Small intestine (tissue), 16 donors: ENCODE results near the gene ZBTB21. TPM values are rescaled to one million over a fixed set of nuclear protein-coding genes. Genes with fewer than 3 reads are reported as not detected.
A peak's percentile ranks its signal among the peaks of the same experiment; 100 is the strongest.

ENCODE experiments used
- DNase-seq, 2 donors: peaks; one replicate each; pipeline versions ENCODE4 v3.0.0 to v3.0.0-alpha.2; 2013
- FAIRE-seq: peaks from 2 replicates; lab custom pipeline; 2012; peaks lifted over from hg19 to GRCh38; lab: Jason Lieb, UNC
- H3K27ac ChIP-seq, 3 donors: one replicate each; pipeline ENCODE4 v1.5.1; 2013; ENCODE audit warnings: low read length in 2 of 3, mild to moderate bottlenecking in 2 of 3, control low read depth in 1 of 3, inconsistent platforms in 1 of 3, low read depth in 1 of 3, moderate library complexity in 1 of 3
- H3K27me3 ChIP-seq, 3 donors: one replicate each; pipeline ENCODE4 v1.6.1; 2013; ENCODE audit warnings: low read length in 3 of 3, inconsistent platforms in 1 of 3; ENCODE audit not compliant: control insufficient read depth in 3 of 3, insufficient read depth in 3 of 3
- H3K36me3 ChIP-seq, 3 donors: one replicate each; pipeline ENCODE4 v1.6.1; 2013; ENCODE audit warnings: low read length in 3 of 3, inconsistent platforms in 1 of 3, low read depth in 1 of 3, mild to moderate bottlenecking in 1 of 3, moderate library complexity in 1 of 3; ENCODE audit not compliant: control insufficient read depth in 3 of 3, insufficient read depth in 2 of 3
- H3K4me1 ChIP-seq, 3 donors: one replicate each; pipeline ENCODE4 v1.6.1; 2013; ENCODE audit warnings: low read length in 2 of 3, inconsistent platforms in 1 of 3, low read depth in 1 of 3, mild to moderate bottlenecking in 1 of 3, moderate library complexity in 1 of 3; ENCODE audit not compliant: control insufficient read depth in 3 of 3, insufficient read depth in 2 of 3
- H3K4me3 ChIP-seq, 3 donors: one replicate each; pipeline ENCODE4 v1.5.1; 2013; ENCODE audit warnings: low read length in 3 of 3, control low read depth in 1 of 3, inconsistent platforms in 1 of 3, low read depth in 1 of 3, mild to moderate bottlenecking in 1 of 3, moderate library complexity in 1 of 3
- H3K9me3 ChIP-seq, 2 donors: one replicate each; pipeline ENCODE4 v1.6.1; 2013; ENCODE audit warnings: low read depth in 1 of 2, low read length in 1 of 2; ENCODE audit not compliant: control insufficient read depth in 2 of 2, insufficient read depth in 1 of 2
- WGBS, 3 donors: extraction: QIAGEN DNeasy Blood & Tissue Kit; methylation state at CpG; one replicate each; pipeline ENCODE4 v1.1.7; 2013; 5-methylcytosine and 5-hydroxymethylcytosine counted together
- long read RNA-seq, 10 donors: transcript quantifications; one replicate each; lab custom pipeline, GENCODE V29; 2026
- polyA plus RNA-seq, 4 donors: library from polyadenylated mRNA; stranded (reverse) in 3 of 4; unstranded in 1 of 4; fragments of 200-250 nt in 3 of 4; fragments of 120-200 nt in 1 of 4; gene quantifications; one replicate each; pipeline versions ENCODE4 v1.2.1 to v1.2.3, GENCODE V29; 2013
- donor health status: healthy with polysubstance abuse.
- donor health status: control.
- donor health status: control.
- donor health status: Bipolar disorder and iron deficiency.
- donor health status: healthy.

Gene ZBTB21
- polyA plus RNA-seq: 10 to 100 TPM in 1 of 4 donors, 1 to 10 TPM in 3; 1.4 to 11.0 (median 2.4) TPM
- long read RNA-seq, donor 1, full-length matches to known transcripts: 2 of 2 reads
- long read RNA-seq, donor 1, partial matches to known transcripts: 0 of 2 reads
- long read RNA-seq, donor 1, other reads (novel, unspliced or antisense): 0 of 2 reads
- long read RNA-seq, donor 2, full-length matches to known transcripts: 1 of 1 reads
- long read RNA-seq, donor 2, partial matches to known transcripts: 0 of 1 reads
- long read RNA-seq, donor 2, other reads (novel, unspliced or antisense): 0 of 1 reads
- long read RNA-seq, donor 3, full-length matches to known transcripts: 2 of 2 reads
- long read RNA-seq, donor 3, partial matches to known transcripts: 0 of 2 reads
- long read RNA-seq, donor 3, other reads (novel, unspliced or antisense): 0 of 2 reads
- long read RNA-seq, donor 4: 0 reads
- long read RNA-seq, donor 5: 0 reads
- long read RNA-seq, donor 6, full-length matches to known transcripts: 3 of 3 reads
- long read RNA-seq, donor 6, partial matches to known transcripts: 0 of 3 reads
- long read RNA-seq, donor 6, other reads (novel, unspliced or antisense): 0 of 3 reads
- long read RNA-seq, donor 7, full-length matches to known transcripts: 2 of 2 reads
- long read RNA-seq, donor 7, partial matches to known transcripts: 0 of 2 reads
- long read RNA-seq, donor 7, other reads (novel, unspliced or antisense): 0 of 2 reads
- long read RNA-seq, donor 8: 0 reads
- long read RNA-seq, donor 9, full-length matches to known transcripts: 1 of 1 reads
- long read RNA-seq, donor 9, partial matches to known transcripts: 0 of 1 reads
- long read RNA-seq, donor 9, other reads (novel, unspliced or antisense): 0 of 1 reads
- long read RNA-seq, donor 10, full-length matches to known transcripts: 3 of 3 reads
- long read RNA-seq, donor 10, partial matches to known transcripts: 0 of 3 reads
- long read RNA-seq, donor 10, other reads (novel, unspliced or antisense): 0 of 3 reads

GRCh38 chr21:42009831-42010506 lies at the start of gene ZBTB21:
Gene ZBTB21 (minus strand): TSS chr21:42010360. CDS start chr21:41994095, 16,265 bp downstream.
- Histone ChIP-seq H3K27me3 (no peaks in the 10 kb centered on the region), H3K4me3 (peak within 1 kb of the TSS; percentile 66 to 88 (median 78)), H3K9me3 (peaks cover 0 to 5% of the 10 kb centered on the region in 2 donors), H3K36me3 (no peaks in the 10 kb centered on the region), H3K27ac (peak within 1 kb of the TSS; percentile 88 to 100 (median 99)), H3K4me1 (peaks cover 0 to 3% (median 0%) of the 10 kb centered on the region in 3 donors)
- FAIRE-seq (no peak), DNase-seq (peak; percentile 99)
- WGBS, 3 donors: 0 to 1% (median 0%) methylated on average over 58 to 75 of the region's 75 CpGs

- no peak overlapping the region for H3K4me3 ChIP-seq
- DNase-seq: no peak
- H3K9me3 ChIP-seq: no peaks in the 10 kb centered on the region
- 79 to 89% (median 83%) methylated on average over 10 of the region's 10 CpGs for WGBS, 3 donors
- no peak overlapping the region for H3K27ac ChIP-seq
- no peak for FAIRE-seq
- H3K27me3 ChIP-seq: no peaks in the 10 kb centered on the region
- H3K4me1 ChIP-seq: peaks cover 0 to 31% (median 6%) of the 10 kb centered on the region in 3 donors
- H3K36me3 ChIP-seq: no peaks in the 10 kb centered on the region
These were observed 49.6 kb upstream of the ZBTB21 start for GRCh38 chr21:42059721-42060120.

- H3K27ac ChIP-seq: no peak overlapping the region
- DNase-seq (no peak), FAIRE-seq (no peak)
- H3K4me1 ChIP-seq: peaks cover 0 to 30% (median 6%) of the 10 kb centered on the region in 3 donors
- no peaks in the 10 kb centered on the region for H3K9me3 ChIP-seq
- H3K36me3 ChIP-seq: no peaks in the 10 kb centered on the region
- H3K27me3 ChIP-seq: no peaks in the 10 kb centered on the region
- WGBS, 3 donors: 91 to 93% (median 93%) methylated on average over 9 of the region's 9 CpGs
- H3K4me3 ChIP-seq: no peak overlapping the region
These were observed 49.0 kb upstream of the ZBTB21 start for GRCh38 chr21:42059141-42059540.

GRCh38 chr21:42058631-42059111 lies 48.5 kb upstream of the ZBTB21 start:
- Histone ChIP-seq H3K4me1 (peaks cover 0 to 25% (median 6%) of the 10 kb centered on the region in 3 donors), H3K27me3 (no peaks in the 10 kb centered on the region), H3K9me3 (no peaks in the 10 kb centered on the region), H3K4me3 (no peak overlapping the region), H3K36me3 (no peaks in the 10 kb centered on the region), H3K27ac (peak overlapping the region in 2 of 3 donors; percentile 53 to 87)
- no peak for DNase-seq
- FAIRE-seq: no peak
- 92 to 97% (median 94%) methylated on average over 11 of the region's 11 CpGs for WGBS, 3 donors

GRCh38 chr21:42057851-42058437 lies 47.8 kb upstream of the ZBTB21 start:
- Histone ChIP-seq H3K4me1 (peaks cover 0 to 18% (median 3%) of the 10 kb centered on the region in 3 donors), H3K4me3 (no peak overlapping the region), H3K27me3 (no peaks in the 10 kb centered on the region), H3K9me3 (peaks cover 0 to 4% of the 10 kb centered on the region in 2 donors), H3K36me3 (no peaks in the 10 kb centered on the region), H3K27ac (peak overlapping the region in 2 of 3 donors; percentile 53 to 87)
- DNase-seq (peak in 1 of 2 donors; percentile 18), FAIRE-seq (no peak)
- 63 to 68% (median 64%) methylated on average over 11 of the region's 11 CpGs for WGBS, 3 donors

- 7 to 37% (median 21%) methylated on average over 17 of the region's 17 CpGs for WGBS, 3 donors
- Histone ChIP-seq H3K4me1 (peaks cover 0 to 10% (median 3%) of the 10 kb centered on the region in 3 donors), H3K27me3 (no peaks in the 10 kb centered on the region), H3K4me3 (no peak overlapping the region), H3K27ac (peak overlapping the region; percentile 0 to 87 (median 53)), H3K9me3 (peaks cover 0 to 4% of the 10 kb centered on the region in 2 donors), H3K36me3 (no peaks in the 10 kb centered on the region)
- FAIRE-seq (no peak), DNase-seq (peak; percentile 83 to 88)
These were observed 47.0 kb upstream of the ZBTB21 start for GRCh38 chr21:42056996-42057689.

GRCh38 chr21:42056468-42056867 lies 46.3 kb upstream of the ZBTB21 start:
- DNase-seq (peak; percentile 42 to 56), FAIRE-seq (no peak)
- Histone ChIP-seq H3K27ac (peak overlapping the region; percentile 0 to 87 (median 50)), H3K4me1 (peaks cover 0 to 10% (median 3%) of the 10 kb centered on the region in 3 donors), H3K27me3 (no peaks in the 10 kb centered on the region), H3K4me3 (no peak overlapping the region), H3K36me3 (no peaks in the 10 kb centered on the region), H3K9me3 (peaks cover 0 to 4% of the 10 kb centered on the region in 2 donors)
- WGBS, 3 donors: 12 to 45% (median 31%) methylated on average over 11 of the region's 11 CpGs
